Measurements from ENCODE around the gene C19orf53. TPM values are rescaled to one million over a fixed set of nuclear protein-coding genes. Genes with fewer than 3 reads are reported as not detected.

Gene C19orf53
- total RNA-seq, 1 donor from 2014 or later = 89.8 TPM

- no peak for TF ChIP-seq CTCF (conservative IDR thresholded peaks at IDR 0.05)
- peaks cover 10% of the 10 kb centered on the region for H3K36me3 Mint-ChIP-seq
- no peaks in the 10 kb centered on the region for H3K27me3 Mint-ChIP-seq
These were observed 34.6 kb downstream of the C19orf53 start for GRCh38 chr19:13808856-13809255.

GRCh38 chr19:13812544-13812943, 38.3 kb downstream of the C19orf53 start:
- H3K27me3 Mint-ChIP-seq = no peaks in the 10 kb centered on the region
- no peaks in the 10 kb centered on the region for H3K4me1 Mint-ChIP-seq (ENCODE audit: unreplicated experiment)
- no peak for DNase-seq (ENCODE audit: extremely low spot score, unreplicated experiment)
- peaks cover 5% of the 10 kb centered on the region for H3K36me3 Mint-ChIP-seq
- no peaks in the 10 kb centered on the region for H3K9me3 Mint-ChIP-seq
- TF ChIP-seq CTCF (conservative IDR thresholded peaks at IDR 0.05) = no peak
- no peak overlapping the region for H3K27ac Mint-ChIP-seq
- no peak overlapping the region for H3K4me3 Mint-ChIP-seq

More at GRCh38 chr19:13808856-13809255, 34.6 kb downstream of the C19orf53 start:
- Mint-ChIP-seq H3K27ac (no peak overlapping the region), H3K4me3 (no peak overlapping the region), H3K4me1 (ENCODE audit: unreplicated experiment) (no peaks in the 10 kb centered on the region), H3K9me3 (no peaks in the 10 kb centered on the region)
- DNase-seq (ENCODE audit: extremely low spot score, unreplicated experiment) = no peak

- no peak for TF ChIP-seq CTCF (conservative IDR thresholded peaks at IDR 0.05)
- Mint-ChIP-seq H3K9me3 (no peaks in the 10 kb centered on the region), H3K36me3 (peaks cover 5% of the 10 kb centered on the region), H3K4me3 (no peak overlapping the region), H3K27ac (no peak overlapping the region), H3K27me3 (no peaks in the 10 kb centered on the region), H3K4me1 (ENCODE audit: unreplicated experiment) (no peaks in the 10 kb centered on the region)
- no peak for DNase-seq (ENCODE audit: extremely low spot score, unreplicated experiment)
These were observed 38.9 kb downstream of the C19orf53 start for GRCh38 chr19:13813147-13813546.

GRCh38 chr19:13814550-13814949, 40.3 kb downstream of the C19orf53 start:
- no peaks in the 10 kb centered on the region for H3K27me3 Mint-ChIP-seq
- H3K4me3 Mint-ChIP-seq = no peak overlapping the region
- peaks cover 5% of the 10 kb centered on the region for H3K36me3 Mint-ChIP-seq
- H3K4me1 Mint-ChIP-seq (ENCODE audit: unreplicated experiment) = no peaks in the 10 kb centered on the region
- no peak for TF ChIP-seq CTCF (conservative IDR thresholded peaks at IDR 0.05)
- H3K9me3 Mint-ChIP-seq = no peaks in the 10 kb centered on the region
- H3K27ac Mint-ChIP-seq = no peak overlapping the region
- no peak for DNase-seq (ENCODE audit: extremely low spot score, unreplicated experiment)

- H3K36me3 Mint-ChIP-seq = peaks cover 5% of the 10 kb centered on the region
- H3K9me3 Mint-ChIP-seq = no peaks in the 10 kb centered on the region
- no peaks in the 10 kb centered on the region for H3K4me1 Mint-ChIP-seq (ENCODE audit: unreplicated experiment)
- H3K27ac Mint-ChIP-seq = no peak overlapping the region
- H3K27me3 Mint-ChIP-seq = no peaks in the 10 kb centered on the region
- H3K4me3 Mint-ChIP-seq = no peak overlapping the region
- no peak for DNase-seq (ENCODE audit: extremely low spot score, unreplicated experiment)
- TF ChIP-seq CTCF (conservative IDR thresholded peaks at IDR 0.05) = no peak
These were observed 42.9 kb downstream of the C19orf53 start for GRCh38 chr19:13817018-13817614.
